SKM-1 treated with dmso at 0.1 percent for 144 hours (cell line): ENCODE results near the gene FOXP4.
A peak's percentile ranks its signal among the peaks of the same experiment; 100 is the strongest.

ENCODE experiments used
- DNase-seq: peaks from one replicate; lab custom pipeline; 2025; ENCODE audit not compliant: unreplicated experiment; lab: John Stamatoyannopoulos, UW

FOXP4 gene

DNA sequence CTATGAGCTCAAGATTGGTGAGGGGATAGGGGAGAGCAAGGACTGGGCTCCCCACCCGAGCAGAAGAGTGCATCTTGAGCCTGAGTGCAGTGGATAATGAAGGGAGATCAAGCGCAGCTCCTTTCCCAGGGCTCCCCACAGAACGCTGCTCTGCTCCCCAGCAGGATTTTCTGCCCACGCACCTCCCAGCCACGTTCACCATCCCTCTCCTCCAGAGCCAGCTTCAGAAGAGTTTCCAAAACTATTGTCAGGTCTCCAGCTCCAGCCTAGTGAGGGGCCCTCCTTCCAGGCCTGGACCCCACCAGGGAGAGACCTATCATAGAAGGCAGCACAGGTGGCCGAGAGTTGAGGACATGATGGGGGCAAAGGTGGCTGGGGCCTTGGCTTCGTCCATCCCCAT lies 34.5 kb downstream of the FOXP4 start:
- no peak for DNase-seq

DNA sequence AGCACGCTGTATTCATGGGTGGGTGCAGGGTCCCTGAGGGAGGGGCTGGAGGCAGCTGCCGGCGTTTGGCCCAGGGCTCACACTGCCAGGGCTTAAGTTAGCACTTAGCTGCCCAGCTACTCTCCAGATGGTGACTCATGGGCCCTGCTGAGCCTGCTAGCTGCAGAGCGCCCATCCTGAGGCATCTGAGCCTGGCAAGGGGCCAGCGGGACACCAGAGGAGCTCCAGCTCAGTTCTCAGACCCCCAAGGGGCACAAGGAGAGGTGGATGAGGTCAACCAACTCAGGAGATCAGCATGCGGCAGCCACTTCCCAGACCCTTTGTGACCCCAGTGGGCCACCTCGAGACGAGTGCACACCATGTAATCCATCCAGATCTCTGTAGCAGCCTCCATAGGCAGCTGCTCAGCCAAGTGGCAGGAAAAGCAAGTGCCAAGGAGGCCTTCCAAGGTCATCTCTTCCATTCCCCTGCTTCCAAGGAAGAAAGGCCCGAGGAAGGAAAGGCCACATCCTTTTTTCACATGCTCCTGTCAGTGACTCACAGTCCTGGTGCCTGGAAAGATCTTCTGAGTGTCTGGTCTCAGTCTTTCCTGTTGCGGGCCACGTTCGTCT lies 35.3 kb downstream of the FOXP4 start:
- DNase-seq = no peak

DNA sequence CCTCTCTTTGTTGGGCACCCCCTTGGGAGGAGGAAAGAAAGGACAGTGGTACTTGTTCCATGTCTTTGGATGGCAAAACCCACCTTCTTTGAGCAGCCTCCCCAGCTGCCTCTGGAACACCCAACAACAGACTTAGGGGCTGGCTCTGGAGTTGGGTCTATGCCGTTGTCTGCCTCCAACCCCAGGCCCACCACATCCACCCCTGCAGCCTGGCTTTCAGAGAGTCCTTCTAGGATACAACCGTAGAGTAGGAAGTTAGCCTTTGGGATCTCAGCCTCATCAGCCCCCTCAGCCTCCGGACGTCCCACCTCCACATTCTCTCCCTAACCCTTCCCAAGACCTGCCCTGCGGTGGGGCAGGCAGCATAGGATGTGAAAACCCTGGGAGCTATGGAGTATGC lies 36.4 kb downstream of the FOXP4 start:
- DNase-seq = no peak

DNA sequence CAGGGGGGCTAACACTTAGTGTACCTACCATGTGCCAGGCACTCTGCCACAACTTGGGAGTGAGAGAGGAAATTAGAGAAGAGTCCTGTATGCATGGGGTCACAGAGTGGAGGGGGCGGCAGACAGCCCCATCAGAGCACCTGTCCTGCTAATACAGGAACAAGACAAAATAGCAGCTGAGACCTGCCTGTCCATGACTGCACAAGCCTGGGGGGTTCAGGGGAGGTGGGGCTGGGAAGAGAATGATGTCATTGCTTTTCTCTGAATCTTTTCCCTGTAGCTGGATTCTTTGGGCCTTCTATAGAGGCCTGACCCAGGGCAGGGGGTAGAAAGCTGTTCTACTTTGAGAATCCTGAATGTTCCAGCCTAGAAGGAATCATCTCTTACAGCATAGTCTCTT lies 37.4 kb downstream of the FOXP4 start:
- DNase-seq = no peak

DNA sequence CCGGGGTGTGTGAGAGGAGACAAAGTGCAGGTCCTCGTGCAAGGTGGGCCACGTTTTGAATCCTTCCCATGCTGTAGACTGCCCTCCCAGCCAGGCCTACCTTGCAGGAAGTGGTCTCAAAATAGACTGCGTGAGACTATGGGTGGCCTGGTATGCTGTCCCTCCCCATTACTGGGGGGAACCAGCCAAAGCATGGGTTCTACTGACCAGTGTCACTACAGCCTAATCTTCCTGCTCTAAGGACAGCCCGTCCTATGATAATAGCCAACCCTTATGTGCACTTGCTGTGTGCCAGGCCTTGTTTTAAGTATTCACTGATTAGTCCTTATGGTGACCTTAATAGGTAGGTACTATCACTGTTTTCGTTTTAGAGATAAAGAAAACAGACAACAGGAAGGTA lies 38.0 kb downstream of the FOXP4 start:
- DNase-seq = no peak

DNA sequence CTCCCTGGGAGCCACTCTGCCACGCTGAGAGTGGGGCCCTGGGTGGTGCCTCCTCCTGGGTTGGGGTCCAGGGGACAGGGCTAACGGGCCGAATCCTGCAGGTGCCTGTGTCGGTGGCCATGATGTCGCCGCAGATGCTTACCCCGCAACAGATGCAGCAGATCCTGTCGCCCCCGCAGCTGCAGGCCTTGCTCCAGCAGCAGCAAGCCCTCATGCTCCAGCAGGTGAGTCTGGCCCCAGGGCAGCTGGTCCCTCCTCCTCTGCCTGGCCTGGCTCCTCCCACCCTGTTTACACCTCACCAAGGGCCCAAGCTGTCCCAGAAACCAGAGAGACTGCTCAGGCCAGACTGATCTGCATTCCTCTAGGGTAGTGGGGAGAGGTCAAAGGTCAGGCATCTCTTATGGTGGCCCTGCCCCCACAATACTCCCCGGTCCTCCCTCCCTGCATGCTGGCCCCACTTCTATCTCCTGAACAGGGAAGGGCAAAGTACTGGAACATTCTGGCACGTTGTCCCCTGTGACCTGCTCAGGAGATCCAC lies 38.6 kb downstream of the FOXP4 start:
- DNase-seq = no peak

DNA sequence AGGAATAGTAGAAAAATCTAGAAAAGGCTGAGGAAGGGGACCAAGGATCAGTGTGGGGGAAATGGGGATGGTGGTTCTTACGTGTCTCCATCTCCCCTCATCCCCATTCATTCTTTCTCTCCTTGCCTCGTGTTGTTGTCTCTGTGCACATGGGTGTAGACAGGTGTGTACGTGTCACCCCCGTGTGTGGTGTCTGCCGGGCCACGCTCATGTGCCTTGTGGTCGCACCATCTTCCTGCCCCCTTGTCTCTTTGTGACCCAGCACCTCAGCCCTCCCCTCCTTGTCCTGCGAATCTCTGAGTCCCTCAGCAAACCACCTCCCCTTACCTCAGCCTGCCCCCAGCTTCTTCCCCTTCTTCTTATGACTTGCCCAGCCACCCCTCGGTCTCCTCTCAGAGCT lies 39.4 kb downstream of the FOXP4 start:
- DNase-seq = no peak

DNA sequence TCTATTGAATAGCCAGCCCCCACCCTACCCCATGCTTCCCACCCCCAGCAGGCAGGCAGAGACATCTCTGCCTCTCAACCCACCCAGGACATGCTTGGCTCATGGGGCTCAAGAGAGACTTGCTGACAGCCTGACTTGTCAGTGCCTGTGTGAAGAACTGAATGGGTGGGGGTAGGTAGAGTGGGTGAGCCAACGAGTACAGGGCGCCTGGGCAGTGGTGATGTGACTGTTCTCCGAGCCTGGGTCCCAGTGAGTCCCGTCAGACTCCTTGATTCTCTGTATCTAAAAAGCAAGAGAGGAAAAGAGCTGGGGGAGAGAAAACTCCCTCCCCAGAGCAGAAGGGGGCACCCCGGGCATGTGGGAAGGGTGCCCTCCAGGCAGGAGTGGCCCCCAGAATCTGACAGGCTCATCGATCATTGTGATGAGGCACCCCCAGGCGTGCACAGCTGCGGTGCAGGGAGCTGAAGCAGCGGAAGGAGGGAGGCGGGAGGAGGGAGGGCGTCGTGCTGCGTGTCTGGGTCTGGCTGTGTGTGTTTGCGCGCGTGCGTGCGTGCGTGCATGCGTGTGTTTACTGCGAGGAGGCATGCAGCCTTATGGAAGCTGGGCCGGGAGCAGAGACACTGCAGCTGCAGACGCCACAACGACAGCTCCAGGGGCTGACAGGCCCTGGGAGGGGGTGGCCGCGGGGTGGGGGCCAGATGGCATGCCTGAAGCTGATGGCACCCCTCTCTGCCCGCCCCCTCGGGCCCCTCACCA lies 40.2 kb downstream of the FOXP4 start:
- no peak for DNase-seq

DNA sequence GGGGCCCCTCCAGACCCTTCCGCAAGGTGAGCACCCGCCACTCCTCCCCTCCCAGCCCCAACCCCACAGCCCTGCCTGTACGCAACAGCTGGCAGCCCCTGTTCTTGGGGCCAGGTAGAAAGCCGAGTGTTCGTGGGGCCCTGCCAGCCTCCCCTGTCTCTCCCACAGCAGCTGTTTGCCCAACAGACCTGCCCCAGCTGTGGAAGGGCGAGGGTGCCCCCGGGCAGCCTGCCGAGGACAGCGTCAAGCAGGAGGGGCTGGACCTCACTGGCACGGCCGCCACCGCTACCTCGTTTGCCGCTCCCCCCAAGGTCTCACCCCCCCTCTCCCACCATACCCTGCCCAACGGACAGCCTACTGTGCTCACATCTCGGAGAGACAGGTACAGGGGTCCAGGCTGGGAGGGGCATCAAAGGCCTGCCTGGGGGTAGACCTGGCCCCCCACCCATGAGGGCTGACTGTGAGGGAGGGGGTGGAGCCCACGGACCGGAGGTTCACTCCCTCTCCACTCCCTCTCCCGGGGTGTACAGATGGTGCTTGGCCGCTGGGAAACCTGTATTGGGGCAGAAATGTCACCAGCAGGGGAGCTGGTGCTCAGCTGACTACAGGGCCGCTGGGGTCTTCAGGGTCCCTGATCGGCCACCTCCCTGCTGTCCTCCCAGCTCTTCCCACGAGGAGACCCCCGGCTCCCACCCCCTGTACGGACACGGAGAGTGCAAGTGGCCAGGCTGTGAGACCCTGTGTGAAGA lies 41.1 kb downstream of the FOXP4 start:
- no peak for DNase-seq

DNA sequence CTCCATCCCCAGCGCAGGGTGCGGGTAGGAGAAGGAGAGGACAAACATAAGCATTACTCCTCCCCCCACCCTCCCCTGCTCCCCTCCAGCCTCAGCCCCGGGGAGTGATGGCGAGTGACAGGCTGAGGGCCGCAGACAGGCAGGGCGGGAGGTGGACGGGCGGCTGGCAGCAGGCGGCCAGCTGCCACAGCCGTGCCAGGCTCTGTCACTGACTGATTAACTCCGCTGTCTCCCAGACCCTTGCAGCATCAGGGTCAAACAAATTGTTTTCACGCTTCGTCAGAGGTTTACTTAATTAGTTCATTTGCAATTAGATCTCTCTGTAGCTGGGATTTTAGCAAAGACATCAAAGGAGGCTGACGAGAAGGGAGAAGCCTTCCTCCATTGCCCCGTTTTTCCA lies 41.9 kb downstream of the FOXP4 start:
- no peak for DNase-seq

DNA sequence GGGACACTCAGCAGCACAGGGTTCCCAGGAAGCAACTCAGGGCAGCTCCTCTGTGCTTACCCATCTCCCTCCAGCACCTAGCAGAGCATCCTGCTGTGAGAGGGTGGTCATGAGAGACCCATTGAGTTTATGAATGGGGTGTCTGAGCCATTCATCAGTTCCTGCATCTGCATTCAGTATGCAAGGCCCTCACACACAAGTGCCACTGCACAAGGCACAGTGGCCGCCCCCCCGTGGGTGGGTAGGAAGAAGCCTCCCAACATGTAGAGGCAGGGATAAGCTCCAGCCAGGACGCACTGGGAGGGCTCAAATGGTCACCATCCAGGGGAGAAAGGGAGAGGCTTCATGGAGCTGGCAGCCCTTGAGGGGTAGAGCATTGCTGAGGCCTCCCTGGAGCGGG lies 43.0 kb downstream of the FOXP4 start:
- DNase-seq = no peak

DNA sequence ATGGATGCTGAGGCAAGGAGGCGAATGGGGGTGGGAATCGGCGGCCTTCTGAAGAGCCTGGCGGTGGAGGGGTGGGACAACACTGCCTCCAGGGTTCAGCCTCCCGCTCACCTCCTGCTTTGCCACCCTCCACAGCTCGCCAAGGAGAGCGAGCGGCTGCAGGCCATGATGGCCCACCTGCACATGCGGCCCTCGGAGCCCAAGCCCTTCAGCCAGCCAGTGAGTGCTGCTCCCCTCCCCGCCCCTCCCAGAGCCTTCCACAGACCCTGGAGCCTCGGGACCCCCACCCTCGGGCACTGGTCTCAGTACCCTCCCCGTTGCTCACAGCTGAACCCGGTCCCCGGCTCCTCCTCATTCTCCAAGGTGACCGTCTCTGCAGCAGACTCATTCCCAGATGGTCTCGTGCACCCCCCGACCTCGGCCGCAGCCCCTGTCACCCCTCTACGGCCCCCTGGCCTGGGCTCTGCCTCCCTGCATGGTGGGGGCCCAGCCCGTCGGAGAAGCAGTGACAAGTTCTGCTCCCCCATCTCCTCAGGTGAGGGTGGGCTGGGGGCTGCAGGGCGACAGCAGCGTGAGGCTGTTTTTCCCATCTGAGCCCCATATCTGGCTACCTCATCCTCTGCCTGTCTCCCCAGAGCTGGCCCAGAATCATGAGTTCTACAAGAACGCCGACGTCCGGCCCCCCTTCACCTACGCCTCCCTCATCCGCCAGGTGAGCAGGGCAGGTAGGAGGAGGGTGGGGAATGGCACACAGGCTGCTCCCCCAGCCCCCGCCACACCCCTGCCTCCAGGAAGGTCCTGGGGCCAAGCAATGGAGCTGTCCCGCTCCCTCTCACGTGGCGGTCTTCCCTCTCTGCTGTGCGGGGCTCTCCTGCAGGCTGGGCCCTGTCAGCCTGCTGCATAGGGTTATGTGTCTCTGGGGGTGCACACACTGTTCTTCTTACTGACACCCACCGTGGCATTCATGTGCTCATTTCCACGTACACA lies 43.7 kb downstream of the FOXP4 start:
- no peak for DNase-seq

DNA sequence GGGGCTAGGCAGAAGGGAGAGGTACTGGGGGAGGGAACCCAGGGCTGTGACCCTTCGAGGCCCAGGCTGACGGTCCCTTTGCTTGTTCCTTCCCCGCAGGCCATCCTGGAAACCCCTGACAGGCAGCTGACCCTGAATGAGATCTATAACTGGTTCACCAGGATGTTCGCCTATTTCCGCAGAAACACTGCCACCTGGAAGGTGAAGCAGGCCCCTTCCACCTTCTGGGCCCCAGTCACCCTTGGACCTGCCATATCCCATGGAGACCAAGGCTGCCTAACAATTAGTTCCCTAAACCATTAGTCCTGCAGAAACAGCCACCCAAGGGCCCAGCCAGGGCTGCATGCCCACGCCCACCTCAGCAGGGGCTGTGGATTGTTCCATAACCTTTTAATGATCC lies 44.9 kb downstream of the FOXP4 start:
- DNase-seq = no peak

DNA sequence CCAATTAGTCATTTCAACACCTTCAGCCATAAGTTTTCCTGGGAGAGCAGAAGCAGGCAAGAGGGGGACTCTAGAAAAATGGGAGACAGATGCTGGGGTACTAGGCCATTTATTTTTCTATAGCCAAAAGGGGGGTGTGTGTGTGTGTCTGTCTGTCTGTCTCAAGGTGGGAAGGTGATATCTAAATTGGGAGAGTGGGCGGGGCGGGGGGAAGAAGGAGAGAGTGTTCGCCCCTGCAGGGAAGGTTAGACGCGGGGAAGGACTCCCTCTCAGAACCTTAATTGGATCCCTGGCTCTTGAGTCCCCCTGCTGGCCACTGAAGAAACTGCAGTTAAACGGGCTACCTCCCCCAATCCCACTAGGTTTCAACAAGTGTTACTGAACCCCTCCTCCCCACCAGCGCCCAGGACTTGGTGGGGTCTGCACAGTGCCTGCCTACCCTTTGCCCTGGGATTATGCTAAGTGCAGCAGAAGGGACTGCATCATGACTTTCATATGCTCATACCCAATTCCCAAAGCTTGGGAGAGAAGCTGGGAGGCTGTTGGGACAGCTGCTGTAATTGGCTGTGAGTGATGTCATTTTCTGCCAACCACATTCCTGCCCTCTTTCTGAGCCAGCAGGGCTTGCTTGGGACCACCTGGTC lies 45.8 kb downstream of the FOXP4 start:
- peak; percentile 56 for DNase-seq

DNA sequence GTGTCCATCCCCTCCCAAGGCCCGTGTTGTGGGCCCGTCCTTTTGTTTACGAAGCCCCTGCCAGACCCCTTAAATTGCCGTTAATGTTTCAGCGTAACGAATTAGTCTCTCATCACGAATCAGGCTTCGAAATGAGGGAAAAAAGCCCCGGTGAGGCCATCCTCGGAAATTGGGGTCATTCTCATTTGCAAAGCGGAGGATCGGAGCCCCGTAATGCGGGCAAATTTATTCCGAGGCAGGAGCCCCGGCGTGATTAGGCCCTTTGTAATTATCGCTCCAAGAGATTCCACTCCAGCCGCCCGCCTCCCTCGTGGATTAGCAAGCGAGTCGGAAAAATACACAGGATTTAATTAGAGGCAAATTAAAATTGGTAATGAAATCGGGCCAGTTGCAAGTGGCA lies 47.2 kb downstream of the FOXP4 start:
- DNase-seq = no peak

DNA sequence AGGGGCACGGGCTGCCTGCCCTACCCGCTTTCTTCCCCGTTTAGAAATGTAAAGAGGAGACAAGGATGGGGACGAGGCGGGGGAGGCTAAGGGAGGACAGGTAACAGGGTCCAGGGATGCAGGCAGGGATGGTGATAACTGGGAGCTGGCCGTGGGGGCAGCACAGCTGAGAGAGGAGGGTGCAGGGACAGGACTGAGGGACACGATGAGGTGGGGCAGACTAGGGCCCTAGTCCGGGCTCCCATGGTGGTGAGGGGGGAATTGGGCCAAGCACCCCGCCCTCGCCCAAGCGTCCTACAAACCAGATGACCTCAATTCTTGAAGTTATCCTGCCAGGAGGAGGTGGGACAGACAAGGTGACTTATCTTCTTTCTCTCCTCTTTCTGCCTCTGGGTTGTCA lies 47.7 kb downstream of the FOXP4 start:
- no peak for DNase-seq

DNA sequence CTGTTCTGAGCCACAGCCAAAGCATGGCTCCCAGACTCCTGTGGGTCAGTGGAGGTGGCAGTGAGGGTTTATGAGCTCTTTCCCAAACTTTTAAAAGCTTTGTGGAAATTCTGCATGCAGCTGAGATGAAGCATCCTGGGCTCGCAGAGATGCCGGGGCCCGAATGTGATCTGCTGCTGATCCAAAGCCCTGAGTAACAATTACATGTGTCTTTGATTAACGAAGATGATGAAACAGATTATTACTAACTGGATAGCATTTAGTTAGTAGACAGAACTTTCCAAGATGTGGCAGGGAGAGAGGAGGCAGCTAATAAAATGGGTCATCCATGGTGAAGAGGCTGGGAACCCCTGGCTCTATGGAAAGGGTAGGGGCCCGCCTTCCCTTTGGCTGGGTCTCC lies 48.1 kb downstream of the FOXP4 start:
- DNase-seq = no peak

DNA sequence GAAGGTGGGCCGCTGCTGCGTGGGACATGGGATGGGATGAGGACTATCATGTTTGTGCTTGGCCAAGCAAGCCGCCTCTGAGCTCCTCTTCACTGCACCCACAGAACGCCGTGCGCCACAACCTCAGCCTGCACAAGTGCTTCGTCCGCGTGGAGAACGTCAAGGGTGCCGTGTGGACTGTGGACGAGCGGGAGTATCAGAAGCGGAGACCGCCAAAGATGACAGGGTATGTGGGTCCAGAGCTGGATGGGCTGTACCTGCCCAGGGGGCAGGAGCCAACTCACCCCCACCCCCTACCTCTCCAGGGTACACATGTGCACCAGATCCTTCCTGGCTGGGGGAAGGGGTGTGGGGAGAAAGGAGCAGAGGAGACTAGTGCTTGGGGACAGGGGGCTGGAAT lies 48.6 kb downstream of the FOXP4 start:
- DNase-seq = no peak

DNA sequence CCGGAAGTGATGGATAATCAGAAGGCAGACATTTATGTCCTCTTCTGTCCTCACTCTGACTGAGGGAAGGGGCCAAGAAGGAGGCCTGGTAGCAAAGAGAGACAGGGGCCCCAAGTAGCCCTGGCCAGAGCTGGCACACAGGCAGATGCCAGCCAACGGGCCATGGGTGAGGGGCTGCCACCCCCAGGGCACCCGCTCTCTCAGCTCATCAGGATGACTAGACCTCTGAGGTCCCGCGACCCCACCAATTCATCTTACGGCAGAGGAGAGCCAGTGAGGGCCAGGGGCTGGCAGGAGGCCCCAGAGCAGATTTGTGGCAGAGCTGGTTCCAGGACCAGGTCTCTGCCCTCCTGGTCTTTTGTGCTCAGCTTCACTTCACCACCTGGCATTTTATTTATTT lies 49.0 kb downstream of the FOXP4 start:
- DNase-seq = no peak

DNA sequence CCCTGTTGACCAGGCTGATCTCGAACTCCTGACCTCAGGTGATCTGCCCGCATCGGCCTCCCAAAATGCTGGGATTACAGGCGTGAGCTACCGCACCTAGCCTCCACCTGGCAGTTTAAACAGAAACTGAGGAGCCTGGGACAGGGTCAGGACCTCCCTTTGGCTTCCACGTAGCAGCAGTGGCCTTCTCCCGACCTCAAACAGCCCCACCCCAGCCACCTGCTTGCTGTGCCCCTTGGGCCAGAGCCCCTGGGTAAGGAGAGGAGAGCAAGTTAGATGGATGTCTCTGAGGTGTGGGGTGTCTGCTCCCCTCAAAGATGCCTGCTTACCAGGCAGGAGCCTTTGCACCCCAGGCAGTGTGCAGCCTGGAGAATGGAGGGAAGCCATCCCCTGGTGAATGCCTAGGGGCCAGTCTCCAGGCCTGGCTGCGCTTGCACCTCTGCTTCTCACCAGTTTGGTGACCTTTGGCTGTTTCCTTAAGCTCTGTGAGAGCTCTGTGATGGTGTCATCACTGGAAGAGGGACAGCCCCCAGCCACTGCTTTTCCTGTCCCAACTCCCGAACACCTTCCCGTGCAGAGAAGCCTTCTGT lies 50.0 kb downstream of the FOXP4 start:
- no peak for DNase-seq
